HCT116 (cell line): ENCODE data around the gene FHL5. TPM values are rescaled to one million over a fixed set of nuclear protein-coding genes. Genes with fewer than 3 reads are reported as not detected.
A peak's percentile ranks its signal among the peaks of the same experiment; 100 is the strongest.

Source experiments
- ATAC-seq: fragments of 200-7000 bp; cut with Tn5 transposase; 2 replicates; pipeline ENCODE4 v1.9.1; 2020; ENCODE audit warnings: mild to moderate bottlenecking, moderate library complexity
- BruUV-seq: library from RNA; stranded (reverse); fragments of 400-500 nt; replicated peaks from 2 replicates; lab custom pipeline; 2021; lab: Mats Ljungman, UMichigan
- CTCF ChIA-PET: fragments of 300-600 bp; sonication (Branson Sonifier 250); formaldehyde crosslinking; loops from one replicate; lab custom pipeline; 2021; ENCODE audit warnings: antibody characterized with exemption; lab: Charles Lee
- POLR2A ChIA-PET: fragments of 300-600, 350-600 bp; sonication (Branson Sonifier 250); formaldehyde crosslinking; loops from one replicate; lab custom pipeline; 2021; ENCODE audit warnings: antibody characterized with exemption; lab: Charles Lee
- RAD21 ChIA-PET, 2 experiments: fragments of 300-600 bp; sonication (Branson Sonifier 250); formaldehyde crosslinking; loops; one replicate each; lab custom pipeline; 2023; ENCODE audit warnings: low total read pairs in 2 of 2; ENCODE audit not compliant: uncharacterized antibody in 2 of 2, unreplicated experiment in 2 of 2, low non-redundant PET in 1 of 2; lab: Charles Lee
- DNase-seq: peaks from one replicate; pipeline ENCODE4 v3.0.0-alpha.2; 2010; ENCODE audit warnings: low read depth, low spot score
- H2AFZ ChIP-seq: fragments of 200-600 bp; shearing (Covaris generic), sonication (generic); 2 replicates; pipeline ENCODE4 v1.6.1; 2017; ENCODE audit warnings: low read depth, mixed run types, mixed read lengths, antibody characterized with exemption, low read length; ENCODE audit not compliant: poor library complexity, severe bottlenecking
- H3K27ac ChIP-seq: 2 replicates; pipeline ENCODE4 v1.5.1; 2012; ENCODE audit warnings: low read depth, low read length
- H3K27me3 ChIP-seq: fragments of 200-600 bp; sonication (generic); 2 replicates; pipeline ENCODE4 v1.6.1; 2016; ENCODE audit warnings: mixed run types, low read length, mixed read lengths; ENCODE audit not compliant: insufficient read depth
- H3K36me3 ChIP-seq, 2 experiments: fragments of 200-500 bp in 1 of 2; fragments of 200-600 bp in 1 of 2; sonication (Bioruptor generic) in 1 of 2; sonication (generic) in 1 of 2; 2 replicates each; pipeline versions ENCODE4 v1.5.1 to v1.6.1; 2014 to 2016; ENCODE audit warnings: low read length in 2 of 2, inconsistent platforms in 1 of 2, mixed read lengths in 1 of 2, mixed run types in 1 of 2; ENCODE audit not compliant: insufficient read depth in 2 of 2, control insufficient read depth in 1 of 2
- H3K4me1 ChIP-seq, 2 experiments: fragments of 200-600 bp in 1 of 2; sonication (generic) in 1 of 2; 2 replicates each; pipeline versions ENCODE4 v1.5.1 to v1.6.1; 2012 to 2017; ENCODE audit warnings: low read length in 2 of 2, inconsistent platforms in 1 of 2, mild to moderate bottlenecking in 1 of 2, mixed read lengths in 1 of 2, mixed run types in 1 of 2, moderate library complexity in 1 of 2; ENCODE audit not compliant: insufficient read depth in 2 of 2, control insufficient read depth in 1 of 2
- H3K4me2 ChIP-seq: fragments of 200-600 bp; sonication (generic); 2 replicates; pipeline ENCODE4 v1.6.1; 2017; ENCODE audit warnings: mixed run types, low read length, mixed read lengths
- H3K4me3 ChIP-seq, 2 experiments: fragments of 200-600 bp in 1 of 2; sonication (generic) in 1 of 2; replicated peaks in 1 of 2; 2 replicates each; pipeline ENCODE4 v1.5.1; 2011 to 2016; ENCODE audit warnings: low read length in 2 of 2, control low read depth in 1 of 2, low read depth in 1 of 2, mild to moderate bottlenecking in 1 of 2, mixed read lengths in 1 of 2, mixed run types in 1 of 2
- H3K79me2 ChIP-seq: fragments of 200-600 bp; sonication (generic); 2 replicates; pipeline ENCODE4 v1.6.1; 2017; ENCODE audit warnings: mild to moderate bottlenecking, mixed run types, low read length, moderate library complexity, mixed read lengths; ENCODE audit not compliant: insufficient read depth
- H3K9ac ChIP-seq: fragments of 200-600 bp; sonication (generic); 2 replicates; pipeline ENCODE4 v1.6.1; 2016; ENCODE audit warnings: low read length, mixed read lengths
- H3K9me2 ChIP-seq: fragments of 200-600 bp; sonication (generic), shearing (Covaris generic); 2 replicates; pipeline ENCODE4 v1.6.1; 2017; ENCODE audit warnings: mixed run types, mild to moderate bottlenecking, moderate library complexity; ENCODE audit not compliant: insufficient read depth
- H3K9me3 ChIP-seq, 2 experiments: fragments of 200-500 bp in 1 of 2; fragments of 200-600 bp in 1 of 2; sonication (Bioruptor generic) in 1 of 2; sonication (generic) in 1 of 2; 2 replicates each; pipeline ENCODE4 v1.6.1; 2014 to 2017; ENCODE audit warnings: low read length in 2 of 2, mixed read lengths in 2 of 2, inconsistent platforms in 1 of 2, low read depth in 1 of 2, mild to moderate bottlenecking in 1 of 2, mixed run types in 1 of 2, moderate library complexity in 1 of 2; ENCODE audit not compliant: control insufficient read depth in 1 of 2, insufficient read depth in 1 of 2
- H4K20me1 ChIP-seq: fragments of 200-600 bp; sonication (generic), shearing (Covaris generic); 2 replicates; pipeline ENCODE4 v1.6.1; 2017; ENCODE audit warnings: mixed run types, mild to moderate bottlenecking, moderate library complexity; ENCODE audit not compliant: insufficient read depth
- CEBPB ChIP-seq: IDR thresholded peaks from 2 replicates; pipeline ENCODE4 v1.6.1; 2012; ENCODE audit warnings: low read depth
- CTCF ChIP-seq, 3 experiments: fragments of 200-600 bp in 1 of 3; sonication (generic) in 1 of 3; IDR thresholded peaks in 2 of 3; conservative IDR thresholded peaks in 1 of 3; 2 replicates each; pipeline ENCODE4 v1.5.1; 2012 to 2017; ENCODE audit warnings: low read depth in 2 of 3, low read length in 2 of 3, antibody characterized with exemption in 1 of 3, borderline replicate concordance in 1 of 3, control low read depth in 1 of 3, mild to moderate bottlenecking in 1 of 3, mixed read lengths in 1 of 3, mixed run types in 1 of 3, moderate library complexity in 1 of 3; ENCODE audit not compliant: insufficient read depth in 1 of 3
- EZH2 ChIP-seq: fragments of 200-600 bp; sonication (generic); IDR thresholded peaks from 2 replicates; pipeline ENCODE4 v1.6.1; 2017; ENCODE audit warnings: antibody characterized with exemption, mixed run types
- JUND ChIP-seq: IDR thresholded peaks from 2 replicates; pipeline ENCODE4 v1.6.1; 2012
- POLR2A ChIP-seq: IDR thresholded peaks from 2 replicates; pipeline ENCODE4 v1.7.0; 2011; ENCODE audit warnings: borderline replicate concordance; ENCODE audit not compliant: insufficient read depth, insufficient read length; ENCODE audit errors: extremely low read depth
- RAD21 ChIP-seq: IDR thresholded peaks from 2 replicates; pipeline ENCODE4 v1.6.1; 2012; ENCODE audit warnings: low read depth, mild to moderate bottlenecking
- REST ChIP-seq: IDR thresholded peaks from 2 replicates; pipeline ENCODE4 v1.6.1; 2012; ENCODE audit warnings: low read depth
- SIN3A ChIP-seq: IDR thresholded peaks from 2 replicates; pipeline ENCODE4 v1.6.1; 2012; ENCODE audit warnings: low read depth
- SRF ChIP-seq: IDR thresholded peaks from 2 replicates; pipeline ENCODE4 v1.6.1; 2012; ENCODE audit warnings: low read depth
- TCF7L2 ChIP-seq: IDR thresholded peaks from 2 replicates; pipeline ENCODE4 v1.7.0; 2011; ENCODE audit warnings: borderline replicate concordance, inconsistent platforms; ENCODE audit not compliant: insufficient read depth, insufficient read length; ENCODE audit errors: extremely low read depth
- ZNF274 ChIP-seq: fragments of 200-500 bp; sonication (Bioruptor generic); IDR thresholded peaks from 2 replicates; pipeline ENCODE4 v1.6.1; 2014; ENCODE audit warnings: mild to moderate bottlenecking, low read depth, low read length, inconsistent platforms
- intact Hi-C: fragments of 100-400 bp; cut with micrococcal nuclease; formaldehyde crosslinking; loops from 2 replicates; pipeline ENCODE4 v1.10.0; 2022
- total RNA-seq: library from RNA; stranded (reverse); gene quantifications from one replicate; pipeline ENCODE4 v1.2.1, GENCODE V29; 2021; ENCODE audit not compliant: unreplicated experiment

Gene FHL5
- total RNA-seq, 1 experiment from 2014 or later = not detected

- no peaks in the 10 kb centered on the region for H3K9me2 ChIP-seq
- BruUV-seq = no TSS peak
- no peaks in the 10 kb centered on the region for H3K79me2 ChIP-seq
- peaks cover under 1 to 11% of the 10 kb centered on the region in 2 experiments for H3K36me3 ChIP-seq
- H3K9ac ChIP-seq = no peak overlapping the region
- DNase-seq (no peak), ATAC-seq (peak; percentile 58)
- H3K9me3 ChIP-seq = no peaks in the 10 kb centered on the region
- H3K27ac ChIP-seq = no peak overlapping the region
- TF ChIP-seq SRF (no peak), RAD21 (peak; percentile 49; the same call in 1 of the 2 replicates), CTCF (IDR thresholded peaks at IDR 0.05 in 2 of 3, conservative IDR thresholded peaks at IDR 0.05 in 1 of 3; ENCODE audit: borderline replicate concordance in 1 of 3, insufficient read depth in 1 of 3, low read depth in 2 of 3, low read length in 2 of 3) (peak; percentile 26 to 60 (median 46); a peak in 4 of 6 replicates)
- no peak overlapping the region for H2AFZ ChIP-seq
- no peaks in the 10 kb centered on the region for H3K27me3 ChIP-seq
- H4K20me1 ChIP-seq = no peaks in the 10 kb centered on the region
- ChIA-PET POLR2A (no interaction called here), CTCF (no interaction called here), RAD21 (no interaction called here)
- H3K4me3 ChIP-seq = no peak overlapping the region
- intact Hi-C loops = loop anchor here (1.0 to 5.0 kb wide), 2 partner anchors 355 to 515 kb away; partner anchors contain the start of gene NDUFAF4
- no peaks in the 10 kb centered on the region for H3K4me1 ChIP-seq
- H3K4me2 ChIP-seq = no peak overlapping the region
These were observed 20.2 kb upstream of the FHL5 start for GRCh38 chr6:96542702-96543101.

- H3K36me3 ChIP-seq = peaks cover 0 to 12% of the 10 kb centered on the region in 2 experiments; a peak in 3 of 4 replicates
- no TSS peak for BruUV-seq
- H3K4me2 ChIP-seq = no peak overlapping the region
- DNase-seq (no peak), ATAC-seq (no peak)
- H3K9me3 ChIP-seq = no peaks in the 10 kb centered on the region
- H3K9ac ChIP-seq = no peak overlapping the region
- H3K27ac ChIP-seq = no peak overlapping the region
- intact Hi-C loops = no loop called here
- no peak overlapping the region for H3K4me3 ChIP-seq
- CTCF ChIA-PET = interaction anchor here (0.6 to 0.9 kb wide), 2 partner anchors 9 to 78 kb away, joined by 3 read pairs; no protein-coding TSS in a partner anchor
- RAD21 ChIA-PET = no interaction called here
- H3K4me1 ChIP-seq = no peaks in the 10 kb centered on the region
- TF ChIP-seq TCF7L2 (no peak), EZH2 (no peak), SIN3A (no peak), POLR2A (no peak), ZNF274 (no peak), JUND (no peak), REST (no peak), CTCF (IDR thresholded peaks at IDR 0.05 in 2 of 3, conservative IDR thresholded peaks at IDR 0.05 in 1 of 3; ENCODE audit: borderline replicate concordance in 1 of 3, insufficient read depth in 1 of 3, low read depth in 2 of 3, low read length in 2 of 3) (no peak), CEBPB (no peak), SRF (no peak)
- H3K27me3 ChIP-seq = no peaks in the 10 kb centered on the region
- H2AFZ ChIP-seq = no peak overlapping the region
- no peaks in the 10 kb centered on the region for H3K79me2 ChIP-seq
- H4K20me1 ChIP-seq = no peaks in the 10 kb centered on the region
- POLR2A ChIA-PET = no interaction called here
- H3K9me2 ChIP-seq = no peaks in the 10 kb centered on the region
These were observed 17.0 kb upstream of the FHL5 start for GRCh38 chr6:96545882-96546281.
